ENCODE measurements around the gene DNASE1. TPM values are rescaled to one million over a fixed set of nuclear protein-coding genes. Genes with fewer than 3 reads are reported as not detected.

DNASE1 gene
- total and polyA plus RNA-seq, 9 of the 15 experiments (the other 6 are each of a cell fraction or from before 2014, with no cell fraction given), result 0.53 to 10.1 (median 5.9) TPM

DNA sequence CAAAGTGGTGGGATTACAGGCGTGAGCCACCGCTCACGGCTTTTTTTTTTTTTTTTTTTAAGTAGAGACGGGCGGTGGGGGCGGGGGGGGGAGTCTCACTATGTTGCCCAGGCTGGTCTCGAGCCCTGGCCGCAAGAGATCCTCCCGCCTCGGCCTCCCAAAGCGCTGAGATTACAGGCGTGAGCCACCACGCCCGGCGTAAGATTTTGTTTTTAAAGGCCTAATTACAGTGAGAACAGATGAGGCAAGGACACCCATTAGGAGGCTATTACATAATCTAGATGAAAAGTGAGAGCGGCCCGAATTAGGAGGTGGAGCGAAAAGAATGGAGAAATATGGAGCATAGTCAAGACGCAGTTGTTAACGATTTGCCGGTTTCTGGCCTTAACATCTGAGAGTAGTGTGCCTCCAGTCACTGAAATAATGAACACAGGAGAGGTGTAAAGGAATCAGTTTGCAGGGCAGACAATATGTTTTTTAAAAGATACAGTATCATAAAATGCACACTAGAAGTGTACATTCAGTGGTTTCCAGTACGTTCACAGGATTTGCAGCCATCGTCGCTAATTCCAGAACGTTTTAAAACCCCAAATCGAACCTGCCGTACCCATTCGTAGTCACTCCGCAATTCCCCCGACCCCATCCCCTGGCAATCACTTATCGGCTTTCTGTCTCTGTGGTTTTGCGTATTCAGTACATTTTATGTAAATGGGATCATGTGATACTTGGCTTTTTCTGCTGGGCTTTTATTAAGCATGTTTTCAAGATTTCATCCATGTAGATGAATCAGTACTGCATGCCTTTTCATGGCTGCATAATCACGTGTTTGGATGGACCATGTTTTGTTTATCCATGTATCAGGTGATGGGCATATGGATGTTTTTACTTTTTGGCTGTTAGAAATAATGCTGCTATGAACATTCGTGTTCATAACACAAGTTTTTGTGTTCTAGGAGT, 41.7 kb upstream of the DNASE1 start (continued):
- TF ChIP-seq FOXK2 (conservative IDR thresholded peaks at IDR 0.05 in 1 of 2, IDR thresholded peaks at IDR 0.05 in 1 of 2; ENCODE audit: low read depth in 2 of 2) (peak in 1 of 2 experiments; percentile 49; a peak in 2 of 4 replicates), SIN3A (IDR thresholded peaks at IDR 0.05; ENCODE audit: borderline replicate concordance in 2 of 2, control insufficient read depth in 1 of 2, low read depth in 2 of 2, low read length in 2 of 2) (peak in 1 of 2 experiments; percentile 20; a peak in 1 of 4 replicates), THAP12 (CRISPR knock-in tag; IDR thresholded peaks at IDR 0.05) (no peak), CEBPB (tag; IDR thresholded peaks at IDR 0.05) (peak; percentile 57; the same call in 1 of the 2 replicates), SMARCA5 (IDR thresholded peaks at IDR 0.05) (peak; percentile 55; the same call in 1 of the 2 replicates), NBN (IDR thresholded peaks at IDR 0.05; ENCODE audit: low read depth) (0 out of 2 replicates have a peak, but pooled peaks have one; percentile 40), ZNF431 (CRISPR knock-in tag; IDR thresholded peaks at IDR 0.05) (no peak), CBFA2T2 (conservative IDR thresholded peaks at IDR 0.05) (0 out of 2 replicates have a peak, but pooled peaks have one; percentile 11), POLR3G (IDR thresholded peaks at IDR 0.05; ENCODE audit: extremely low read depth, insufficient read length, insufficient replicate concordance) (no peak), TOE1 (IDR thresholded peaks at IDR 0.05; ENCODE audit: borderline replicate concordance) (peak; percentile 83), TOE1 (CRISPR knock-in tag; IDR thresholded peaks at IDR 0.05; ENCODE audit: borderline replicate concordance, low read depth) (no peak), MBD2 (IDR thresholded peaks at IDR 0.05; ENCODE audit: borderline replicate concordance, low read depth) (0 out of 2 replicates have a peak, but pooled peaks have one; percentile 15), MNT (conservative IDR thresholded peaks at IDR 0.05) (peak in 1 of 2 experiments; percentile 21; a peak in 2 of 4 replicates), USF2 (CRISPR knock-in tag; IDR thresholded peaks at IDR 0.05) (peak; percentile 20; the same call in 1 of the 2 replicates), CEBPG (CRISPR knock-in tag; IDR thresholded peaks at IDR 0.05) (no peak), CEBPG (tag; conservative IDR thresholded peaks at IDR 0.05 in 1 of 2, IDR thresholded peaks at IDR 0.05 in 1 of 2) (peak; percentile 42 to 64; a peak in 2 of 4 replicates), ZNF384 (IDR thresholded peaks at IDR 0.05; ENCODE audit: low read depth, low read length) (peak; percentile 82)
- TF ChIP-seq, protein P1, sequence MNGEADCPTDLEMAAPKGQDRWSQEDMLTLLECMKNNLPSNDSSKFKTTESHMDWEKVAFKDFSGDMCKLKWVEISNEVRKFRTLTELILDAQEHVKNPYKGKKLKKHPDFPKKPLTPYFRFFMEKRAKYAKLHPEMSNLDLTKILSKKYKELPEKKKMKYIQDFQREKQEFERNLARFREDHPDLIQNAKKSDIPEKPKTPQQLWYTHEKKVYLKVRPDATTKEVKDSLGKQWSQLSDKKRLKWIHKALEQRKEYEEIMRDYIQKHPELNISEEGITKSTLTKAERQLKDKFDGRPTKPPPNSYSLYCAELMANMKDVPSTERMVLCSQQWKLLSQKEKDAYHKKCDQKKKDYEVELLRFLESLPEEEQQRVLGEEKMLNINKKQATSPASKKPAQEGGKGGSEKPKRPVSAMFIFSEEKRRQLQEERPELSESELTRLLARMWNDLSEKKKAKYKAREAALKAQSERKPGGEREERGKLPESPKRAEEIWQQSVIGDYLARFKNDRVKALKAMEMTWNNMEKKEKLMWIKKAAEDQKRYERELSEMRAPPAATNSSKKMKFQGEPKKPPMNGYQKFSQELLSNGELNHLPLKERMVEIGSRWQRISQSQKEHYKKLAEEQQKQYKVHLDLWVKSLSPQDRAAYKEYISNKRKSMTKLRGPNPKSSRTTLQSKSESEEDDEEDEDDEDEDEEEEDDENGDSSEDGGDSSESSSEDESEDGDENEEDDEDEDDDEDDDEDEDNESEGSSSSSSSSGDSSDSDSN (IDR thresholded peaks at IDR 0.05; ENCODE audit: borderline replicate concordance in 1 of 2, low read depth in 2 of 2, low read length in 2 of 2), result 0 out of 4 replicates have a peak, but pooled peaks of 1 of the 2 experiments have one; percentile 31
